Measurements from ENCODE around the gene EIF4B. TPM values are rescaled to one million over a fixed set of nuclear protein-coding genes. Genes with fewer than 3 reads are reported as not detected.

Gene EIF4B
- total and polyA plus RNA-seq, 9 of the 15 experiments (the other 6 are each of a cell fraction or from before 2014, with no cell fraction given), result 138 to 669 (median 552) TPM

GRCh38 chr12:53006810-53007309, 604 bp downstream of the EIF4B start (continued):
- no peak for TF ChIP-seq PRPF4 (IDR thresholded peaks at IDR 0.05; ENCODE audit: insufficient read depth, low read depth, low read length, poor library complexity, severe bottlenecking)
- no peak for TF ChIP-seq THRB (CRISPR knock-in tag; conservative IDR thresholded peaks at IDR 0.05)
- TF ChIP-seq STAT5B (CRISPR knock-in tag; IDR thresholded peaks at IDR 0.05), result no peak
- TF ChIP-seq, protein P1, sequence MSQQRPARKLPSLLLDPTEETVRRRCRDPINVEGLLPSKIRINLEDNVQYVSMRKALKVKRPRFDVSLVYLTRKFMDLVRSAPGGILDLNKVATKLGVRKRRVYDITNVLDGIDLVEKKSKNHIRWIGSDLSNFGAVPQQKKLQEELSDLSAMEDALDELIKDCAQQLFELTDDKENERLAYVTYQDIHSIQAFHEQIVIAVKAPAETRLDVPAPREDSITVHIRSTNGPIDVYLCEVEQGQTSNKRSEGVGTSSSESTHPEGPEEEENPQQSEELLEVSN (IDR thresholded peaks at IDR 0.05; ENCODE audit: borderline replicate concordance in 1 of 2, extremely low read depth in 1 of 2, insufficient read depth in 1 of 2, insufficient read length in 1 of 2, low read depth in 1 of 2, low read length in 1 of 2, poor library complexity in 1 of 2, severe bottlenecking in 1 of 2), result peak; percentile 51 to 72
- TF ChIP-seq TEAD4 (IDR thresholded peaks at IDR 0.05; ENCODE audit: low read length), result no peak; the same call in 1 of the 2 replicates
- no peak for TF ChIP-seq TEAD4 (CRISPR knock-in tag; IDR thresholded peaks at IDR 0.05; ENCODE audit: borderline replicate concordance)
- TF ChIP-seq TCF7 (IDR thresholded peaks at IDR 0.05; ENCODE audit: borderline replicate concordance), result no peak
- 0 out of 2 replicates have a peak, but pooled peaks have one; percentile 5 for TF ChIP-seq SMARCE1 (IDR thresholded peaks at IDR 0.05)
- TF ChIP-seq PTTG1 (tag; IDR thresholded peaks at IDR 0.05; ENCODE audit: low read depth), result no peak
- no peak for TF ChIP-seq ZNF445 (CRISPR knock-in tag; IDR thresholded peaks at IDR 0.05; ENCODE audit: low read depth)
- no peak for TF ChIP-seq ZNF639 (CRISPR knock-in tag; conservative IDR thresholded peaks at IDR 0.05 in 1 of 2, IDR thresholded peaks at IDR 0.05 in 1 of 2)
- TF ChIP-seq ARNT (IDR thresholded peaks at IDR 0.05), result no peak
- TF ChIP-seq, protein P2, sequence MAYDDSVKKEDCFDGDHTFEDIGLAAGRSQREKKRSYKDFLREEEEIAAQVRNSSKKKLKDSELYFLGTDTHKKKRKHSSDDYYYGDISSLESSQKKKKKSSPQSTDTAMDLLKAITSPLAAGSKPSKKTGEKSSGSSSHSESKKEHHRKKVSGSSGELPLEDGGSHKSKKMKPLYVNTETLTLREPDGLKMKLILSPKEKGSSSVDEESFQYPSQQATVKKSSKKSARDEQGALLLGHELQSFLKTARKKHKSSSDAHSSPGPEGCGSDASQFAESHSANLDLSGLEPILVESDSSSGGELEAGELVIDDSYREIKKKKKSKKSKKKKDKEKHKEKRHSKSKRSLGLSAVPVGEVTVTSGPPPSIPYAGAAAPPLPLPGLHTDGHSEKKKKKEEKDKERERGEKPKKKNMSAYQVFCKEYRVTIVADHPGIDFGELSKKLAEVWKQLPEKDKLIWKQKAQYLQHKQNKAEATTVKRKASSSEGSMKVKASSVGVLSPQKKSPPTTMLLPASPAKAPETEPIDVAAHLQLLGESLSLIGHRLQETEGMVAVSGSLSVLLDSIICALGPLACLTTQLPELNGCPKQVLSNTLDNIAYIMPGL (CRISPR knock-in tag; IDR thresholded peaks at IDR 0.05), result no peak; the same call in 1 of the 2 replicates
- TF ChIP-seq RBM39 (optimal IDR thresholded peaks at IDR 0.05; ENCODE audit: low read depth, low read length), result no peak
- TF ChIP-seq, protein P3, sequence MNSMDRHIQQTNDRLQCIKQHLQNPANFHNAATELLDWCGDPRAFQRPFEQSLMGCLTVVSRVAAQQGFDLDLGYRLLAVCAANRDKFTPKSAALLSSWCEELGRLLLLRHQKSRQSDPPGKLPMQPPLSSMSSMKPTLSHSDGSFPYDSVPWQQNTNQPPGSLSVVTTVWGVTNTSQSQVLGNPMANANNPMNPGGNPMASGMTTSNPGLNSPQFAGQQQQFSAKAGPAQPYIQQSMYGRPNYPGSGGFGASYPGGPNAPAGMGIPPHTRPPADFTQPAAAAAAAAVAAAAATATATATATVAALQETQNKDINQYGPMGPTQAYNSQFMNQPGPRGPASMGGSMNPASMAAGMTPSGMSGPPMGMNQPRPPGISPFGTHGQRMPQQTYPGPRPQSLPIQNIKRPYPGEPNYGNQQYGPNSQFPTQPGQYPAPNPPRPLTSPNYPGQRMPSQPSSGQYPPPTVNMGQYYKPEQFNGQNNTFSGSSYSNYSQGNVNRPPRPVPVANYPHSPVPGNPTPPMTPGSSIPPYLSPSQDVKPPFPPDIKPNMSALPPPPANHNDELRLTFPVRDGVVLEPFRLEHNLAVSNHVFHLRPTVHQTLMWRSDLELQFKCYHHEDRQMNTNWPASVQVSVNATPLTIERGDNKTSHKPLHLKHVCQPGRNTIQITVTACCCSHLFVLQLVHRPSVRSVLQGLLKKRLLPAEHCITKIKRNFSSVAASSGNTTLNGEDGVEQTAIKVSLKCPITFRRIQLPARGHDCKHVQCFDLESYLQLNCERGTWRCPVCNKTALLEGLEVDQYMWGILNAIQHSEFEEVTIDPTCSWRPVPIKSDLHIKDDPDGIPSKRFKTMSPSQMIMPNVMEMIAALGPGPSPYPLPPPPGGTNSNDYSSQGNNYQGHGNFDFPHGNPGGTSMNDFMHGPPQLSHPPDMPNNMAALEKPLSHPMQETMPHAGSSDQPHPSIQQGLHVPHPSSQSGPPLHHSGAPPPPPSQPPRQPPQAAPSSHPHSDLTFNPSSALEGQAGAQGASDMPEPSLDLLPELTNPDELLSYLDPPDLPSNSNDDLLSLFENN (IDR thresholded peaks at IDR 0.05; ENCODE audit: low read depth in 2 of 2, low read length in 2 of 2), result no peak
- no peak for TF ChIP-seq NFXL1 (CRISPR knock-in tag; IDR thresholded peaks at IDR 0.05)
- TF ChIP-seq ZNF224 (CRISPR knock-in tag; IDR thresholded peaks at IDR 0.05), result no peak
- TF ChIP-seq ZNF696 (CRISPR knock-in tag; conservative IDR thresholded peaks at IDR 0.05), result no peak
